MM.1S (cell line): Measurements from ENCODE around the gene TP63.

Experiments
- EZH2 ChIP-seq: fragments of 300-600 bp; sonication (generic); optimal IDR thresholded peaks from 2 replicates; pipeline ENCODE3; 2017; ENCODE audit warnings: low read depth, mild to moderate bottlenecking, antibody characterized with exemption, low read length, mixed read lengths
- TF ChIP-seq, protein P1 (sequence below): fragments of 300-600 bp; sonication (generic); IDR thresholded peaks from 2 replicates; pipeline ENCODE4 v1.5.1; 2016; ENCODE audit warnings: antibody characterized with exemption, low read length, mixed read lengths

- TF ChIP-seq, protein P1, sequence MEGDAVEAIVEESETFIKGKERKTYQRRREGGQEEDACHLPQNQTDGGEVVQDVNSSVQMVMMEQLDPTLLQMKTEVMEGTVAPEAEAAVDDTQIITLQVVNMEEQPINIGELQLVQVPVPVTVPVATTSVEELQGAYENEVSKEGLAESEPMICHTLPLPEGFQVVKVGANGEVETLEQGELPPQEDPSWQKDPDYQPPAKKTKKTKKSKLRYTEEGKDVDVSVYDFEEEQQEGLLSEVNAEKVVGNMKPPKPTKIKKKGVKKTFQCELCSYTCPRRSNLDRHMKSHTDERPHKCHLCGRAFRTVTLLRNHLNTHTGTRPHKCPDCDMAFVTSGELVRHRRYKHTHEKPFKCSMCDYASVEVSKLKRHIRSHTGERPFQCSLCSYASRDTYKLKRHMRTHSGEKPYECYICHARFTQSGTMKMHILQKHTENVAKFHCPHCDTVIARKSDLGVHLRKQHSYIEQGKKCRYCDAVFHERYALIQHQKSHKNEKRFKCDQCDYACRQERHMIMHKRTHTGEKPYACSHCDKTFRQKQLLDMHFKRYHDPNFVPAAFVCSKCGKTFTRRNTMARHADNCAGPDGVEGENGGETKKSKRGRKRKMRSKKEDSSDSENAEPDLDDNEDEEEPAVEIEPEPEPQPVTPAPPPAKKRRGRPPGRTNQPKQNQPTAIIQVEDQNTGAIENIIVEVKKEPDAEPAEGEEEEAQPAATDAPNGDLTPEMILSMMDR = no peak
- no peak for TF ChIP-seq EZH2
Observed at GRCh38 chr3:189740156-189740555, 109.0 kb downstream of the TP63 start.
